ENCODE results near the gene DNAI1.

The DNAI1 gene

GRCh38 chr9:34493972-34494535 lies 35.4 kb downstream of the DNAI1 start:
- TF ChIP-seq GATA2 (IDR thresholded peaks at IDR 0.05; ENCODE audit: low read depth, low read length) (no peak), GATA3 (IDR thresholded peaks at IDR 0.05; ENCODE audit: low read depth, low read length) (no peak)

GRCh38 chr9:34496149-34496712 lies 37.6 kb downstream of the DNAI1 start:
- TF ChIP-seq GATA3 (IDR thresholded peaks at IDR 0.05; ENCODE audit: low read depth, low read length), result no peak
- TF ChIP-seq GATA2 (IDR thresholded peaks at IDR 0.05; ENCODE audit: low read depth, low read length), result no peak

GRCh38 chr9:34498553-34498952 lies 39.9 kb downstream of the DNAI1 start:
- TF ChIP-seq GATA3 (IDR thresholded peaks at IDR 0.05; ENCODE audit: low read depth, low read length), result no peak
- TF ChIP-seq GATA2 (IDR thresholded peaks at IDR 0.05; ENCODE audit: low read depth, low read length), result no peak

- TF ChIP-seq GATA2 (IDR thresholded peaks at IDR 0.05; ENCODE audit: low read depth, low read length), result no peak
- TF ChIP-seq GATA3 (IDR thresholded peaks at IDR 0.05; ENCODE audit: low read depth, low read length), result no peak
Observed at GRCh38 chr9:34499076-34499475, 40.5 kb downstream of the DNAI1 start.

- TF ChIP-seq GATA3 (IDR thresholded peaks at IDR 0.05; ENCODE audit: low read depth, low read length) (no peak), GATA2 (IDR thresholded peaks at IDR 0.05; ENCODE audit: low read depth, low read length) (no peak)
Observed at GRCh38 chr9:34500623-34501267, 42.1 kb downstream of the DNAI1 start.

- TF ChIP-seq GATA2 (IDR thresholded peaks at IDR 0.05; ENCODE audit: low read depth, low read length) (no peak), GATA3 (IDR thresholded peaks at IDR 0.05; ENCODE audit: low read depth, low read length) (no peak)
Observed at GRCh38 chr9:34501372-34501771, 42.8 kb downstream of the DNAI1 start.

- TF ChIP-seq GATA2 (IDR thresholded peaks at IDR 0.05; ENCODE audit: low read depth, low read length), result no peak
- TF ChIP-seq GATA3 (IDR thresholded peaks at IDR 0.05; ENCODE audit: low read depth, low read length), result no peak
Observed at GRCh38 chr9:34501889-34502425, 43.4 kb downstream of the DNAI1 start.

GRCh38 chr9:34502471-34502870 lies 43.9 kb downstream of the DNAI1 start:
- no peak for TF ChIP-seq GATA2 (IDR thresholded peaks at IDR 0.05; ENCODE audit: low read depth, low read length)
- TF ChIP-seq GATA3 (IDR thresholded peaks at IDR 0.05; ENCODE audit: low read depth, low read length), result no peak

- TF ChIP-seq GATA2 (IDR thresholded peaks at IDR 0.05; ENCODE audit: low read depth, low read length) (no peak), GATA3 (IDR thresholded peaks at IDR 0.05; ENCODE audit: low read depth, low read length) (no peak)
Observed at GRCh38 chr9:34502891-34503290, 44.3 kb downstream of the DNAI1 start.

GRCh38 chr9:34503406-34503805 lies 44.8 kb downstream of the DNAI1 start:
- TF ChIP-seq GATA3 (IDR thresholded peaks at IDR 0.05; ENCODE audit: low read depth, low read length), result no peak
- no peak for TF ChIP-seq GATA2 (IDR thresholded peaks at IDR 0.05; ENCODE audit: low read depth, low read length)

- TF ChIP-seq GATA3 (IDR thresholded peaks at IDR 0.05; ENCODE audit: low read depth, low read length) (no peak), GATA2 (IDR thresholded peaks at IDR 0.05; ENCODE audit: low read depth, low read length) (no peak)
Observed at GRCh38 chr9:34505370-34506120, 46.9 kb downstream of the DNAI1 start.

- TF ChIP-seq GATA2 (IDR thresholded peaks at IDR 0.05; ENCODE audit: low read depth, low read length) (no peak), GATA3 (IDR thresholded peaks at IDR 0.05; ENCODE audit: low read depth, low read length) (no peak)
Observed at GRCh38 chr9:34506623-34507022, 48.0 kb downstream of the DNAI1 start.

GRCh38 chr9:34507556-34507955 lies 49.0 kb downstream of the DNAI1 start:
- TF ChIP-seq GATA3 (IDR thresholded peaks at IDR 0.05; ENCODE audit: low read depth, low read length), result no peak
- no peak for TF ChIP-seq GATA2 (IDR thresholded peaks at IDR 0.05; ENCODE audit: low read depth, low read length)

- TF ChIP-seq GATA2 (IDR thresholded peaks at IDR 0.05; ENCODE audit: low read depth, low read length), result no peak
- no peak for TF ChIP-seq GATA3 (IDR thresholded peaks at IDR 0.05; ENCODE audit: low read depth, low read length)
Observed at GRCh38 chr9:34507966-34508365, 49.4 kb downstream of the DNAI1 start.
